HCT116 (cell line): ENCODE measurements around the gene PMAIP1. TPM values are rescaled to one million over a fixed set of nuclear protein-coding genes. Genes with fewer than 3 reads are reported as not detected.

Experiments
- ATAC-seq: fragments of 200-7000 bp; cut with Tn5 transposase; 2 replicates; pipeline ENCODE4 v1.9.1; 2020; ENCODE audit warnings: mild to moderate bottlenecking, moderate library complexity
- BruUV-seq: library from RNA; stranded (reverse); fragments of 400-500 nt; replicated peaks from 2 replicates; lab custom pipeline; 2021; lab: Mats Ljungman, UMichigan
- CTCF ChIA-PET: fragments of 300-600 bp; sonication (Branson Sonifier 250); formaldehyde crosslinking; loops from one replicate; lab custom pipeline; 2021; ENCODE audit warnings: antibody characterized with exemption; lab: Charles Lee
- POLR2A ChIA-PET: fragments of 300-600, 350-600 bp; sonication (Branson Sonifier 250); formaldehyde crosslinking; loops from one replicate; lab custom pipeline; 2021; ENCODE audit warnings: antibody characterized with exemption; lab: Charles Lee
- RAD21 ChIA-PET, 2 experiments: fragments of 300-600 bp; sonication (Branson Sonifier 250); formaldehyde crosslinking; loops; one replicate each; lab custom pipeline; 2023; ENCODE audit warnings: low total read pairs in 2 of 2; ENCODE audit not compliant: uncharacterized antibody in 2 of 2, unreplicated experiment in 2 of 2, low non-redundant PET in 1 of 2; lab: Charles Lee
- DNase-seq: peaks from one replicate; pipeline ENCODE4 v3.0.0-alpha.2; 2010; ENCODE audit warnings: low read depth, low spot score
- H2AFZ ChIP-seq: fragments of 200-600 bp; shearing (Covaris generic), sonication (generic); 2 replicates; pipeline ENCODE4 v1.6.1; 2017; ENCODE audit warnings: low read depth, mixed run types, mixed read lengths, antibody characterized with exemption, low read length; ENCODE audit not compliant: poor library complexity, severe bottlenecking
- H3K27ac ChIP-seq: 2 replicates; pipeline ENCODE4 v1.5.1; 2012; ENCODE audit warnings: low read depth, low read length
- H3K27me3 ChIP-seq: fragments of 200-600 bp; sonication (generic); 2 replicates; pipeline ENCODE4 v1.6.1; 2016; ENCODE audit warnings: mixed run types, low read length, mixed read lengths; ENCODE audit not compliant: insufficient read depth
- H3K36me3 ChIP-seq, 2 experiments: fragments of 200-500 bp in 1 of 2; fragments of 200-600 bp in 1 of 2; sonication (Bioruptor generic) in 1 of 2; sonication (generic) in 1 of 2; 2 replicates each; pipeline versions ENCODE4 v1.5.1 to v1.6.1; 2014 to 2016; ENCODE audit warnings: low read length in 2 of 2, inconsistent platforms in 1 of 2, mixed read lengths in 1 of 2, mixed run types in 1 of 2; ENCODE audit not compliant: insufficient read depth in 2 of 2, control insufficient read depth in 1 of 2
- H3K4me1 ChIP-seq, 2 experiments: fragments of 200-600 bp in 1 of 2; sonication (generic) in 1 of 2; 2 replicates each; pipeline versions ENCODE4 v1.5.1 to v1.6.1; 2012 to 2017; ENCODE audit warnings: low read length in 2 of 2, inconsistent platforms in 1 of 2, mild to moderate bottlenecking in 1 of 2, mixed read lengths in 1 of 2, mixed run types in 1 of 2, moderate library complexity in 1 of 2; ENCODE audit not compliant: insufficient read depth in 2 of 2, control insufficient read depth in 1 of 2
- H3K4me2 ChIP-seq: fragments of 200-600 bp; sonication (generic); 2 replicates; pipeline ENCODE4 v1.6.1; 2017; ENCODE audit warnings: mixed run types, low read length, mixed read lengths
- H3K4me3 ChIP-seq, 2 experiments: fragments of 200-600 bp in 1 of 2; sonication (generic) in 1 of 2; replicated peaks in 1 of 2; 2 replicates each; pipeline ENCODE4 v1.5.1; 2011 to 2016; ENCODE audit warnings: low read length in 2 of 2, control low read depth in 1 of 2, low read depth in 1 of 2, mild to moderate bottlenecking in 1 of 2, mixed read lengths in 1 of 2, mixed run types in 1 of 2
- H3K79me2 ChIP-seq: fragments of 200-600 bp; sonication (generic); 2 replicates; pipeline ENCODE4 v1.6.1; 2017; ENCODE audit warnings: mild to moderate bottlenecking, mixed run types, low read length, moderate library complexity, mixed read lengths; ENCODE audit not compliant: insufficient read depth
- H3K9ac ChIP-seq: fragments of 200-600 bp; sonication (generic); 2 replicates; pipeline ENCODE4 v1.6.1; 2016; ENCODE audit warnings: low read length, mixed read lengths
- H3K9me2 ChIP-seq: fragments of 200-600 bp; sonication (generic), shearing (Covaris generic); 2 replicates; pipeline ENCODE4 v1.6.1; 2017; ENCODE audit warnings: mixed run types, mild to moderate bottlenecking, moderate library complexity; ENCODE audit not compliant: insufficient read depth
- H3K9me3 ChIP-seq, 2 experiments: fragments of 200-500 bp in 1 of 2; fragments of 200-600 bp in 1 of 2; sonication (Bioruptor generic) in 1 of 2; sonication (generic) in 1 of 2; 2 replicates each; pipeline ENCODE4 v1.6.1; 2014 to 2017; ENCODE audit warnings: low read length in 2 of 2, mixed read lengths in 2 of 2, inconsistent platforms in 1 of 2, low read depth in 1 of 2, mild to moderate bottlenecking in 1 of 2, mixed run types in 1 of 2, moderate library complexity in 1 of 2; ENCODE audit not compliant: control insufficient read depth in 1 of 2, insufficient read depth in 1 of 2
- H4K20me1 ChIP-seq: fragments of 200-600 bp; sonication (generic), shearing (Covaris generic); 2 replicates; pipeline ENCODE4 v1.6.1; 2017; ENCODE audit warnings: mixed run types, mild to moderate bottlenecking, moderate library complexity; ENCODE audit not compliant: insufficient read depth
- CTCF ChIP-seq, 3 experiments: fragments of 200-600 bp in 1 of 3; sonication (generic) in 1 of 3; IDR thresholded peaks in 2 of 3; conservative IDR thresholded peaks in 1 of 3; 2 replicates each; pipeline ENCODE4 v1.5.1; 2012 to 2017; ENCODE audit warnings: low read depth in 2 of 3, low read length in 2 of 3, antibody characterized with exemption in 1 of 3, borderline replicate concordance in 1 of 3, control low read depth in 1 of 3, mild to moderate bottlenecking in 1 of 3, mixed read lengths in 1 of 3, mixed run types in 1 of 3, moderate library complexity in 1 of 3; ENCODE audit not compliant: insufficient read depth in 1 of 3
- EZH2 ChIP-seq: fragments of 200-600 bp; sonication (generic); IDR thresholded peaks from 2 replicates; pipeline ENCODE4 v1.6.1; 2017; ENCODE audit warnings: antibody characterized with exemption, mixed run types
- FOSL1 ChIP-seq: IDR thresholded peaks from 2 replicates; pipeline ENCODE4 v1.6.1; 2012; ENCODE audit warnings: low read depth
- POLR2A ChIP-seq: IDR thresholded peaks from 2 replicates; pipeline ENCODE4 v1.7.0; 2011; ENCODE audit warnings: borderline replicate concordance; ENCODE audit not compliant: insufficient read depth, insufficient read length; ENCODE audit errors: extremely low read depth
- POLR2AphosphoS5 ChIP-seq: IDR thresholded peaks from 2 replicates; pipeline ENCODE4 v1.6.1; 2011; ENCODE audit warnings: mild to moderate bottlenecking, low read depth, low read length, moderate library complexity
- SP1 ChIP-seq: IDR thresholded peaks from 2 replicates; pipeline ENCODE4 v1.6.1; 2012; ENCODE audit warnings: low read depth
- ZBTB33 ChIP-seq: IDR thresholded peaks from 2 replicates; pipeline ENCODE4 v1.6.1; 2011; ENCODE audit warnings: mild to moderate bottlenecking, low read length, moderate library complexity; ENCODE audit not compliant: insufficient replicate concordance; ENCODE audit errors: extremely low read depth
- ZNF274 ChIP-seq: fragments of 200-500 bp; sonication (Bioruptor generic); IDR thresholded peaks from 2 replicates; pipeline ENCODE4 v1.6.1; 2014; ENCODE audit warnings: mild to moderate bottlenecking, low read depth, low read length, inconsistent platforms
- intact Hi-C: fragments of 100-400 bp; cut with micrococcal nuclease; formaldehyde crosslinking; loops from 2 replicates; pipeline ENCODE4 v1.10.0; 2022
- total RNA-seq: library from RNA; stranded (reverse); gene quantifications from one replicate; pipeline ENCODE4 v1.2.1, GENCODE V29; 2021; ENCODE audit not compliant: unreplicated experiment
- TF ChIP-seq, protein P1 (sequence below): IDR thresholded peaks from 2 replicates; pipeline ENCODE4 v1.6.1; 2012

PMAIP1 gene
- total RNA-seq, 1 experiment from 2014 or later = 66.7 TPM

DNA sequence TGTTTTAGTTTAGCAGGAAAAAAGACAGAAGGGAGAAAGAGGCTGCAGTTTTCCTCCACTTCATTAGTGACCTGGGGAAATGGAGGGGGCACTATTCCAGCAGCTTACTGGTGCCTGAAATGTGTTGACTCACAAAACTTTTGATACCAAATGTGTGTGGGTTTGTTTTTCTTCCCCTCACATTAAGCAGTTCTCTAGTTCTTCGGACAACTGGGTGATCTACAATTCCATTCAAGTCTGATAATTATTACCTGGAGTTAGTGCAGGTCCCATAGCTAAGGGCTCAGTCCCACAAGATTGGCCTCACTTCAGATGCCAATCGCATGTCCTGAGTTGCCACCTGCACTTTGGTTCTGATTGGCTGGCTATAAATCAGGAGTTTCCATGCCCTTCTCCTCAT lies 28.4 kb downstream of the PMAIP1 start:
- Histone ChIP-seq H3K9me2 (no peaks in the 10 kb centered on the region), H3K9ac (no peak overlapping the region), H3K4me3 (no peak overlapping the region), H3K4me1 (peaks cover 10% of the 10 kb centered on the region in 2 experiments), H3K4me2 (no peak overlapping the region), H3K79me2 (no peaks in the 10 kb centered on the region), H2AFZ (no peak overlapping the region), H3K9me3 (no peaks in the 10 kb centered on the region), H4K20me1 (no peaks in the 10 kb centered on the region), H3K36me3 (no peaks in the 10 kb centered on the region), H3K27me3 (no peaks in the 10 kb centered on the region), H3K27ac (no peak overlapping the region)
- DNase-seq = no peak
- no peak for ATAC-seq
- intact Hi-C loops = no loop called here
- TF ChIP-seq, protein P1, sequence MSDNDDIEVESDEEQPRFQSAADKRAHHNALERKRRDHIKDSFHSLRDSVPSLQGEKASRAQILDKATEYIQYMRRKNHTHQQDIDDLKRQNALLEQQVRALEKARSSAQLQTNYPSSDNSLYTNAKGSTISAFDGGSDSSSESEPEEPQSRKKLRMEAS = no peak
- no peak for TF ChIP-seq ZNF274
- TF ChIP-seq POLR2AphosphoS5 = no peak
- TF ChIP-seq EZH2 = no peak
- no peak for TF ChIP-seq SP1
- TF ChIP-seq CTCF (IDR thresholded peaks at IDR 0.05 in 2 of 3, conservative IDR thresholded peaks at IDR 0.05 in 1 of 3; ENCODE audit: borderline replicate concordance in 1 of 3, insufficient read depth in 1 of 3, low read depth in 2 of 3, low read length in 2 of 3) = no peak
- TF ChIP-seq FOSL1 = no peak
- TF ChIP-seq ZBTB33 = no peak
- no peak for TF ChIP-seq POLR2A
- ChIA-PET POLR2A (interaction anchor here (0.5 kb wide), 1 partner anchor 25 kb away, joined by 4 read pairs; no protein-coding TSS in a partner anchor), RAD21 (no interaction called here), CTCF (interaction anchor here (2.1 kb wide), 1 partner anchor 9 kb away, joined by 6 read pairs; no protein-coding TSS in a partner anchor)
- BruUV-seq = no TSS peak
